Neuron (in vitro differentiated cells): Measurements from ENCODE around the gene ABCC1.

ENCODE experiments used
- H2AFZ ChIP-seq: one replicate; pipeline ENCODE4 v1.6.1; 2013; ENCODE audit warnings: low read depth, mild to moderate bottlenecking, inconsistent platforms, low read length, moderate library complexity
- H3K27me3 ChIP-seq: one replicate; pipeline ENCODE4 v1.6.1; 2013; ENCODE audit warnings: low read length; ENCODE audit not compliant: insufficient read depth
- H3K36me3 ChIP-seq: one replicate; pipeline ENCODE4 v1.6.1; 2013; ENCODE audit warnings: low read length; ENCODE audit not compliant: insufficient read depth
- H3K4me1 ChIP-seq: one replicate; pipeline ENCODE4 v1.6.1; 2013; ENCODE audit warnings: low read length; ENCODE audit not compliant: insufficient read depth
- H3K4me3 ChIP-seq: 2 replicates; pipeline ENCODE4 v1.5.1; 2013; ENCODE audit warnings: mild to moderate bottlenecking, low read length, moderate library complexity
- H3K9me3 ChIP-seq: one replicate; pipeline ENCODE4 v1.6.1; 2013; ENCODE audit warnings: low read length

The ABCC1 gene

DNA sequence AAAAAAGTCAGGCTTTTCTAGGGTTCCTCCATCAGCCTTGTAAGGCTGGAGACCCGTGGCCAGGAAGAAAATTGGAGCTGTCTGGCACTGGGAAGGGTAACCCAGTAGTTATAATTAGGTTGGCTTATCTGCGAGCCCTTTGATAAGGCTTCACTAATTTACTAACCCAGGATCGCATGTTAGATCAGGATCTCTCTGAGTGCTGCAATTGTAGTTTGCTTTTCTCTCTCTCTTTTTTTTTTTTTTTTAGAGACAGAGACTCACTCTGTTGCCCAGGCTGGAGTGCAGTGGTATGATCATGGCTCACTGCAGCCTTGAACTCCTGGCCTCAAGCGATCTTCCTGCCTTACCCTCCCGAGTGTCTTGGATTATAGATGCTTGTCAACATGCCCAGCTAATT, 17.0 kb downstream of the ABCC1 start:
- Histone ChIP-seq H3K4me3 (no peak overlapping the region), H3K27me3 (no peaks in the 10 kb centered on the region), H3K9me3 (peaks cover 10% of the 10 kb centered on the region), H3K36me3 (no peaks in the 10 kb centered on the region), H3K4me1 (no peaks in the 10 kb centered on the region), H2AFZ (no peak overlapping the region)

DNA sequence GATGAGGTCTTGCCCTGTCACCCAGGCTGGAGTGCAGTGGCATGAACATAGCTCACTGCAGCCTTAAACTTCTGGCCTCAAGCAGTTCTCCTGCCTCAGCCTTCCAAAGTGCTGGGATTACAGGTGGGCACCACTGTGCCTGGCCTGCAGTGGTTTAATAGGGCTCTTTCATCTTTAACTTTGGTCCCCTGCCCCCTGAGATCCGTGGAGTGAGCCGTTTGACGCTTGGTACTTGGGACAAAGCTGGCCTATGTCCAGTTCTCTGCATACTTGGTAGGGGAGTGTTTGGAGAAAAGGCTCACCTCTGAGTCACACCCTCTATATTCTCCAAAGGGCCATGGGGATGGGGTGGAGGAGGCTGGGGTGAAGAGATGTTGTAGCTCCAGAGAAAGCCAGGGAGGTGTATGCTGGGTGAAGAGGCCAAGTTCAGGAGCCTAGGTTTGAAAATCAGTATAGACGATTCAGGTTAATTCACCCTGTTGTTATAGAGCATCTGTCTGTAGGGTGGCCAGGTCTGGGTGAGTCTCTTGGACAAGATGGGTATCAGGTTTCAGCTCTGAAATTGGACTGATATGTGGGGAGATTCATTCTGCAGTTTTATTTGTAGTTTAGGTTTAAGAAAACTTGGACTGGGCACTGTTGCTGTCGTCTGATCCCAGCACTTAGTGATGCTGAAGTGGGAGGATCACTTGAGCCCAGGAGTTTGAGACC, 17.6 kb downstream of the ABCC1 start:
- no peak overlapping the region for H2AFZ ChIP-seq

DNA sequence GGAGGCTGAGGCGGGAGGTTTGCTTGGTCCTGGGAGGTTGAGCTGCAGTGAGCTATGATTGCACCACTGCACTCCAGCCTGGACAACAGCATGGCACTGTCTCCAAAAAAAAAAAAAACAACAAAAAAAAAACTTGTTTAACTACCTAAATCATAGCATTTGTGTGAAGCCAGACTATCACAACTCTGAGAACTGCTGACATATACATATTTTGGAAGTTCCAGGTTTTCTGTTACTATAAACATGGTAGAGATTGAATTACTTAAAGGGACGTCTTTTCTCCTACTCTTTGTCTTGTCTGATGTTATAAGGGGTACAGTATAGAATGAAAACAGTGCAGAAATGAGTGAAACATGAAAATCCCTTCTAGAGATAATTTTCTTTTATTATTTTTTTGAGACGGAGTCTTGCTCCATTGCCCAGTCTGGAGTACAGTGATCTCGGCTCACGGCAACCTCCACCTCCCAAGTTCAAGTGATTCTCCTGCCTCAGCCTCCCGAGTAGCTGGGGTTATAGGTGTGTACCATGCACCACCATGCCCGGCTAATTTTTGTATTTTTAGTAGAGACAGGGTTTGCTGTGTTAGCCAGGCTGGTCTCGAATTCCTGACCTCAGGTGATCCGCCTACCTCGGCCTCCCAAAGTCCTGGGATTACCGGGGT, 18.4 kb downstream of the ABCC1 start:
- no peak overlapping the region for H2AFZ ChIP-seq

More for the DNA sequence above, 17.6 kb downstream of the ABCC1 start:
- H3K4me3 ChIP-seq, result no peak overlapping the region
- no peaks in the 10 kb centered on the region for H3K4me1 ChIP-seq
- H3K27me3 ChIP-seq, result no peaks in the 10 kb centered on the region
- H3K9me3 ChIP-seq, result peaks cover 10% of the 10 kb centered on the region
- H3K36me3 ChIP-seq, result no peaks in the 10 kb centered on the region

DNA sequence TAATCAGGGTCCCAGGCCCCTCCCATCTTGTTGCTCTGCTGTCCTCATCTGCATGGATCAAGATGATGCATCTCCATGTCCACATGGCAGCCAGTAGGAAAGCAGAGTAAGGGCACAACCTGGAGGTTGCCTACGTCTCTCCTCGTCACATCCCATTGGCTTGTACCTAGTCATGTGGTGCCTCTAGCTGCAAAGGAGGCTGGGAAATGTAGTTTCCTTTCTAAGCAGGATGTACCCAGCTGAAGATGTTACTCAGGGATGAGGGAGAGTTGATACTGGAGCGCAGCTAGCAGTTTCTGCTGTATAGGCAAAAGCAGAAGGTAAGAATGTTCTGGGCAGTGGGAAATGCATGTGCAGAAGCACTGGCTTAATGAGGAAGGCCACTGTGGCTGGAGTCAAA, 20.8 kb downstream of the ABCC1 start:
- no peaks in the 10 kb centered on the region for H3K27me3 ChIP-seq
- H3K36me3 ChIP-seq, result no peaks in the 10 kb centered on the region
- no peak overlapping the region for H3K4me3 ChIP-seq
- no peak overlapping the region for H2AFZ ChIP-seq
- H3K4me1 ChIP-seq, result no peaks in the 10 kb centered on the region
- peaks cover 9% of the 10 kb centered on the region for H3K9me3 ChIP-seq

More for the DNA sequence above, 18.4 kb downstream of the ABCC1 start:
- H3K4me1 ChIP-seq, result no peaks in the 10 kb centered on the region
- no peaks in the 10 kb centered on the region for H3K27me3 ChIP-seq
- peaks cover 13% of the 10 kb centered on the region for H3K9me3 ChIP-seq
- H3K4me3 ChIP-seq, result no peak overlapping the region
- no peaks in the 10 kb centered on the region for H3K36me3 ChIP-seq

DNA sequence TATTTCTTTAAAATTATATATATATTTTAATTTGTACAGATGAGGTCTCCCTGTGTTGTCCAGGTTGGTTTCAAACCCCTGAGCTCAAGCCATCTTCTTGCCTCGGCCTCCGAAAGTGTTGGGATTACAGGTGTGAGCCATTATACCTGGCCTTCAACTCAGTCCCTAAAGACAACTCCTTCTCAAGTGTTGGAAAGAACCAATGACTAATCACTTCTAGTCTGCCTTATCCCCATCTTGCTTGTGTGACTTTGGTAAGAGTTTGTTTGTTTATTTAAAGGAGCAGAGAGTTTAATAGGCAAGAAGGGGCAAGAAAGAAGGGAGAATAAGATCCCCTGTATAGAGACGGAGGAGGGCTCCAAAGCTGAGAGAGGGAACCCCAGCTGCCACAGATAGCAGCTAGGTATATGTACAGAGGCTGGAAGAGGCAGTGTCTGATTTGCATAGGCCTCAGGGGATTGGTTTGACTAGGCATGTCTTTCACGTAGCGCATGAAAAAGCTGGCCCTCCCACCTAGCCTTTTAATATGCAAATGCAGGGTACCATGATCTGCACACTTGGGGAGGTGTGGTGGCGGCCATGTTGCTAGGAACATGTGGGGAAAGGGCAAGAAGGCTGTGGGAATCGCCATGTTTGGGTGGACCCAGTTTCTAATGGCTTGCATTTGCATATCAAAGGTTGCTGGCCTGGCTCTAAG, 21.5 kb downstream of the ABCC1 start:
- Histone ChIP-seq H3K4me3 (no peak overlapping the region), H3K27me3 (no peaks in the 10 kb centered on the region), H3K4me1 (no peaks in the 10 kb centered on the region), H3K36me3 (no peaks in the 10 kb centered on the region), H2AFZ (no peak overlapping the region), H3K9me3 (peaks cover 9% of the 10 kb centered on the region)

DNA sequence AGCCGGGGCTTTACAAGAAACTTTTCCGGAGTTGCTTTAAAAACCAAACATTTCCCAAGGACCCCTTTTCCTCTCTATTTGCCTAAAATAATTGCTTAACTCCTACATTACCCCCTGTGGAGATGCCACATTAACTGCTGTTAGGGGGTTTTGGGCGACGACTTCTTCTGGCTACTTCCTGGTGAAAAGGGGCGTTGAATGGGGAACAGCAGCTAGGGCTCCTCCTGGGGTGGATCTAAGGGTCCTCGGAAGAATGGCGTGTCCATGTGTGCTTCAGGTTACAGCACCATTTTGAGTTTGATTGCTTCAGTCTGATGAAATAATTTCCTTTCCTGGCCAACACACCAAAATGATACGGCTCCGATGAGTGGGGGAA, 22.0 kb downstream of the ABCC1 start:
- no peak overlapping the region for H3K4me3 ChIP-seq
- H3K36me3 ChIP-seq, result no peaks in the 10 kb centered on the region
- no peaks in the 10 kb centered on the region for H3K27me3 ChIP-seq
- H2AFZ ChIP-seq, result no peak overlapping the region
- H3K9me3 ChIP-seq, result peaks cover 9% of the 10 kb centered on the region
- H3K4me1 ChIP-seq, result no peaks in the 10 kb centered on the region

DNA sequence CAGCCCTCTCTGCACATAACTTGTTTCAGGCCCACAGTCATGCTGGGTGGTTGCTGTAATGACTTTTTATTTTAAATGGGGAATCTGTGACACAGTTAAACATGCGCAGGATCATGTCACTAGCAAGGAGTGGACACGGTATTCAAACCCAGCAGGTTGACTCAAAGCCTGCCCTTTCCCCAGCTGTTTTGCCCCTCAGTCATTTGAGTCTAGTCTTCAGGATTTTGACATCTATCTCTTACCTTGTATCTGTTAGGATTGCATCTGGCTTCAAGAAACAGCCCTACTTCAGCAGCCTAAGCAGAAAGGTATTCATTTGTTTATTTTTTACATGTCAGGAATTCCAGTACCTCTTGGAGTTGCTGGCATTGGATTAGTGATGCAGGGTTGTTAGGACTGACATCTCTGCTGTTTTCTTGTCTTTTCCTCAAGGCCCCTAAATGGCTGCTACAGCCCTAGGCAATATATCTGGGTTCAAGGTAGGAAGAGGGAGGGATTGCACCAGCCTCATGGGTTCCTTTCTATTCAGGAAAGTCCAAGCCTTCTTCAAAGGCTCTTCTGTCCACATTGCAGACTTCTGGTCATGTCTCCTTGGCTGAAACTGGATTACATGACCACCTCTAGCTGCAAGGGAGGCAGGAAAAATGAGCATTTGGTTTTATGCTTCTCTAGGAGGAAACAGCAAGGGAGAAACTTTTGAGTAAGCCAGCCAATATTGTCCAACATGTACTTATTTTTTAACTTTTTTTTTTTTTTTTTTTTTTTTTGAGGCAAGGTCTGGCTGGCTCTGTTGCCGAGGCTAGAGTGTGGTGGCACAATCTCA, 22.8 kb downstream of the ABCC1 start:
- Histone ChIP-seq H3K36me3 (no peaks in the 10 kb centered on the region), H3K9me3 (peaks cover 9% of the 10 kb centered on the region), H3K4me3 (no peak overlapping the region), H3K4me1 (no peaks in the 10 kb centered on the region), H2AFZ (no peak overlapping the region), H3K27me3 (no peaks in the 10 kb centered on the region)

DNA sequence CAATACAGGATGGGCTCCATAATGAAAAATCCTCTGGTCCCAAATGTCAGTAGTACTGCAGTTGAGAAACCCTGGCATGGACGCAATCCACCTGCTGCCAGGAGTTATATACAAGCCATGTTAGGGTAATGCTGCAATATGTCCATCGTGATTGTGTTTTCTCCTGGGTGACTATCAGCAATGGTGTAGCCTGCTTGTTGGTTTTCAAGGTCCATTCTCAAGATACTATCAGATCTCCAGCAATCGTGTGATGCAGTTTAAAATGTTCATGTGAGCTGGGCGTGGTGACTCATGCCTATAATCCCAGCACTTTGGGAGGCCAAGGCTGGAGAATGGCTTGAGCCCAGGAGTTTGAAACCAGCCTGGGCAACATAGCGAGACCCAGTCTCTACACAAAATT, 24.0 kb downstream of the ABCC1 start:
- H3K36me3 ChIP-seq, result no peaks in the 10 kb centered on the region
- H3K4me1 ChIP-seq, result no peaks in the 10 kb centered on the region
- peaks cover 9% of the 10 kb centered on the region for H3K9me3 ChIP-seq
- H3K4me3 ChIP-seq, result no peak overlapping the region
- H3K27me3 ChIP-seq, result no peaks in the 10 kb centered on the region
- no peak overlapping the region for H2AFZ ChIP-seq

DNA sequence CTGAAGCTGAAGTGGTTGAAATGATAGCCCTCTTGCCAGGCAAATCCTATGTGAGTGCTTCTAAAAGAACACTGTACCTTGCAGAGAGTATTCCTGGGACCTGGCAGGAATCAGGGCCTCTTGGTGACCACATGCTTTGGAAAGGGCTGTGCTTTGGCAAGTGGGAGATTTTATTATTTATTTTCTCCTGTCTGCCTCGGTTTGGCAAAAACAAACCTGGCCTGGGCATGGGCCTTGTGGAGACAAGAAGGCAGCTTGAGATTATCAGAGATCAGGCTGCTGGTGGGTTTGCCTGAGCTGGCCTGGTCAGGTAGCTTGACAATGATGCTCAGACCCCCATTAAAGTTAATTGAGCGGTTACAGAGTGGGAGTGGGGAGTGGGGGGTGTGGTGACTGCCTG, 24.6 kb downstream of the ABCC1 start:
- Histone ChIP-seq H3K27me3 (no peaks in the 10 kb centered on the region), H3K4me3 (no peak overlapping the region), H2AFZ (no peak overlapping the region), H3K9me3 (peaks cover 12% of the 10 kb centered on the region), H3K4me1 (no peaks in the 10 kb centered on the region), H3K36me3 (no peaks in the 10 kb centered on the region)

DNA sequence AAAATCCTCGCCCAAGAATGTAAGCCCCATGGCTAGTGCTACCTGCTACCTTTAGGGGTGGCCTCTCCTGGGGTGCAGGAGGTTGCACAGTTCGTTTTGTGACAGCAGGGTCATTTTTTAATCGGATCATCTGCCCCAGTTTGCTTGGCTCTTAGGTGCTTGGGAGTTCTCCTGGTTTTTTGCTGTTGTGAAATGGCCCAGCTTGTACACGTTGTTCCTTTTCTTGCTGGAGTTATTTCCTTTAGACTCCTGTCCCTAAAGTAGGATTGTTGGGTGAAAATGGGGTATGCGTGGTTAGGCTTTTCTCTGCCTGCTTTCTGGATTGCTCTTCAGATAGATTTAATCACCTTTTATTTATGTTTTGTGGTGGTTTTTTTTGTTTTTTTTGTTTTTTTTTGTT, 25.8 kb downstream of the ABCC1 start:
- H3K4me1 ChIP-seq, result no peaks in the 10 kb centered on the region
- no peaks in the 10 kb centered on the region for H3K36me3 ChIP-seq
- H3K9me3 ChIP-seq, result peaks cover 11% of the 10 kb centered on the region
- no peaks in the 10 kb centered on the region for H3K27me3 ChIP-seq
- H3K4me3 ChIP-seq, result no peak overlapping the region
- no peak overlapping the region for H2AFZ ChIP-seq

DNA sequence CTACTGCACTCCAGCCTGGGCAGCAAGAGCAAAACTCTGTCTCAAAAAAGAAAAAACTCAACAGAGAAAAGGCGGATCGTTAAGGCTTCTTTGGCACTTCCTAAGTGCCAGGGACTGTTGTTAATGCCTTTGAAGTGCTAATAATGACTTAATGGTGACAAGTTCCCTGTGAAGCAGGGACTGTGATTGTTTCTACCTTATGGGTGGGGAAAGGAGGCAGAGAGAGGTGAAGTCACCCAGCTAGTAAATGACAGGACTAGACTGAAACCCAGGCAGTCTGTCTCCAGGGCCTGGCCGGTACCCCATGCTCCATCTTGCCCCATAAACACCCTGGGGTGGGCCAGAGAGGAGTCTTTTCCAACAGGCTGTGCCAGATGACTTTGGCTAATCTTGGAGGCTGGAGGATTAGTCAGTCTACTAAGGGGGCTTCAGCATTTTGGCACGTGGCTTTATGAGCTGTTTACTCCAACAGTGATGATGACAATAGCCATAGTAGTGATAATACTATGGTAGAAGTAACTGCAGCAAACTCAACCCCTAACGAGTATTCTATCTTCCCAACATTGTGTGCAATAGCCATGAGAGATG, 26.9 kb downstream of the ABCC1 start:
- Histone ChIP-seq H3K36me3 (no peaks in the 10 kb centered on the region), H3K27me3 (no peaks in the 10 kb centered on the region), H2AFZ (no peak overlapping the region), H3K4me3 (no peak overlapping the region), H3K9me3 (peaks cover 11% of the 10 kb centered on the region), H3K4me1 (no peaks in the 10 kb centered on the region)

DNA sequence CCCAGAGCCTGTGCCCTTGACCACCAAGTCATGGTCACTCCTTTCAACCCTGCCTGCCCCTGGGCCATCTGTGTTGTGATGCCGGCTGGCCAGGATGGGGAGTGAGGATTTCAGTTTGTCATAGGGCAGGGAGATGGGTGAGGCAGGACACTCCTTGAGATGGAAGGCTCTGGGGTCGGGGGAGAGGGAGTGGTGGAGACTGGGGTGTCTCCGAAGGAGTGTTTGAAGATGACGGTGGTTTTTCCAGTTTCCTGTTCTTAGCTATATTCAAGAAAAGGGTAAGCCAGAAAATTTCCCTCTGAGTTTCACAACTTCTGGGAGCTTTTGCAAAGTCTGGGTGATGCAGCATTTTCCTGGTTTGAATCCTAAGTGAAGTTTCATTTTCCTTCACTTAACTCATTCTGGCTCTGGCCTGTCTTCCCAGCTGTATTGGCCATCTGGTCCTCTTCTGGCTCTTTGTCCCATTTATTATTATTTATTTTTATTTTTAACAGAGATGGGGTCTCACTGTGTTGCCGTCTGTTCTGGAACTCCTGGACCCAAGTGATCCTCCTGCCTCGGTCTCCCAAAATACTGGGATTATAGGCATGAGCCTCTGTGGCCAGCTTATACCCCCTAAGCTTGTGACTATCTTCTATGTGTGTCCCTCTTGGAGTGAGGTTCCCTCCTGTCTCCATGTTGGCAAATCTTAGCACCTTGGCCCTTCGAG, 27.7 kb downstream of the ABCC1 start:
- Histone ChIP-seq H3K4me3 (no peak overlapping the region), H3K36me3 (no peaks in the 10 kb centered on the region), H3K27me3 (no peaks in the 10 kb centered on the region), H3K4me1 (no peaks in the 10 kb centered on the region), H2AFZ (no peak overlapping the region), H3K9me3 (peaks cover 11% of the 10 kb centered on the region)
